ENCODE measurements around the gene NOL4L. TPM values are rescaled to one million over a fixed set of nuclear protein-coding genes. Genes with fewer than 3 reads are reported as not detected.
A peak's percentile ranks its signal among the peaks of the same experiment; 100 is the strongest.

Gene NOL4L
- polyA plus RNA-seq, 1 donor (not counting 4 experiments of a cell fraction or from before 2014, with no cell fraction given): 1.0 TPM

DNA sequence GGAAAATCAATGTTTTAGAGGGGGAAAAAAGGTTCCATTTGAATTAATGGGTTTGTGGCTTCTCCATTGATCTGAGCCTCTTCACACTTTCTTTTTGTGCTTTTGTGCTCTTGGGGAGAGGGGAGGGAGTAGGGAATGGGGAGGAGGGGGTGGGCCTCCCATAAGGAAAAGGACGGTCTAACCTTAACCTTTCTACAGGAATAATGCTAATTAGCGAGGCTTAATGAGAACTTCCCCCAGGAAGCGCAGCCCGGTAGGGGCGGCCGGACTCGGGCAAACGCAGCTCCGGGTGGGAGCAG is 103.0 kb downstream of the NOL4L start:
- Histone ChIP-seq H4K20me1 (ENCODE audit: control insufficient read depth, extremely low read depth, insufficient read depth, low read length) (no peaks in the 10 kb centered on the region), H3K4me1 (ENCODE audit: control insufficient read depth, extremely low read depth, insufficient read depth, low read length) (no peaks in the 10 kb centered on the region), H3K4me3 (ENCODE audit: control insufficient read depth in 2 of 3, extremely low read depth in 1 of 3, insufficient read depth in 2 of 3, low read depth in 1 of 3, low read length in 3 of 3) (peak overlapping the region in 2 of 3 experiments; percentile 34 to 51), H2AFZ (ENCODE audit: control insufficient read depth, low read length) (no peak overlapping the region), H3K79me2 (ENCODE audit: control insufficient read depth, insufficient read depth, low read length) (no peaks in the 10 kb centered on the region), H3K9me1 (ENCODE audit: control insufficient read depth, extremely low read depth, insufficient read depth, low read length) (no peaks in the 10 kb centered on the region), H3K36me3 (ENCODE audit: control insufficient read depth in 2 of 2, extremely low read depth in 1 of 2, insufficient read depth in 2 of 2, low read length in 2 of 2) (no peaks in the 10 kb centered on the region), H3K27me3 (ENCODE audit: control insufficient read depth, extremely low read depth, insufficient read depth, low read length) (peaks cover 36% of the 10 kb centered on the region), H3K27ac (ENCODE audit: control insufficient read depth, insufficient read depth, low read length) (no peak overlapping the region), H3K9ac (ENCODE audit: control insufficient read depth, extremely low read depth, insufficient read depth, low read length) (no peak overlapping the region), H3K4me2 (ENCODE audit: control insufficient read depth, extremely low read depth, insufficient read depth, low read depth, low read length) (no peak overlapping the region), H3K9me3 (ENCODE audit: control insufficient read depth, low read depth, low read length) (no peaks in the 10 kb centered on the region)
- dilution Hi-C loops (cut with MboI; ENCODE audit: extremely low pct_ligation_motif_present, low sequenced_read_pairs): no loop called here
- DNase-seq (ENCODE audit: low read depth, low spot score): no peak
- TF ChIP-seq, protein P1, sequence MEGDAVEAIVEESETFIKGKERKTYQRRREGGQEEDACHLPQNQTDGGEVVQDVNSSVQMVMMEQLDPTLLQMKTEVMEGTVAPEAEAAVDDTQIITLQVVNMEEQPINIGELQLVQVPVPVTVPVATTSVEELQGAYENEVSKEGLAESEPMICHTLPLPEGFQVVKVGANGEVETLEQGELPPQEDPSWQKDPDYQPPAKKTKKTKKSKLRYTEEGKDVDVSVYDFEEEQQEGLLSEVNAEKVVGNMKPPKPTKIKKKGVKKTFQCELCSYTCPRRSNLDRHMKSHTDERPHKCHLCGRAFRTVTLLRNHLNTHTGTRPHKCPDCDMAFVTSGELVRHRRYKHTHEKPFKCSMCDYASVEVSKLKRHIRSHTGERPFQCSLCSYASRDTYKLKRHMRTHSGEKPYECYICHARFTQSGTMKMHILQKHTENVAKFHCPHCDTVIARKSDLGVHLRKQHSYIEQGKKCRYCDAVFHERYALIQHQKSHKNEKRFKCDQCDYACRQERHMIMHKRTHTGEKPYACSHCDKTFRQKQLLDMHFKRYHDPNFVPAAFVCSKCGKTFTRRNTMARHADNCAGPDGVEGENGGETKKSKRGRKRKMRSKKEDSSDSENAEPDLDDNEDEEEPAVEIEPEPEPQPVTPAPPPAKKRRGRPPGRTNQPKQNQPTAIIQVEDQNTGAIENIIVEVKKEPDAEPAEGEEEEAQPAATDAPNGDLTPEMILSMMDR (optimal IDR thresholded peaks at IDR 0.05 in 1 of 3, IDR thresholded peaks at IDR 0.05 in 1 of 3, conservative IDR thresholded peaks at IDR 0.05 in 1 of 3; ENCODE audit: extremely low read depth in 1 of 3, insufficient read depth in 2 of 3, low read length in 3 of 3): no peak
- no peak for TF ChIP-seq EZH2 (IDR thresholded peaks at IDR 0.05; ENCODE audit: low read length)
- no peak for FAIRE-seq

DNA sequence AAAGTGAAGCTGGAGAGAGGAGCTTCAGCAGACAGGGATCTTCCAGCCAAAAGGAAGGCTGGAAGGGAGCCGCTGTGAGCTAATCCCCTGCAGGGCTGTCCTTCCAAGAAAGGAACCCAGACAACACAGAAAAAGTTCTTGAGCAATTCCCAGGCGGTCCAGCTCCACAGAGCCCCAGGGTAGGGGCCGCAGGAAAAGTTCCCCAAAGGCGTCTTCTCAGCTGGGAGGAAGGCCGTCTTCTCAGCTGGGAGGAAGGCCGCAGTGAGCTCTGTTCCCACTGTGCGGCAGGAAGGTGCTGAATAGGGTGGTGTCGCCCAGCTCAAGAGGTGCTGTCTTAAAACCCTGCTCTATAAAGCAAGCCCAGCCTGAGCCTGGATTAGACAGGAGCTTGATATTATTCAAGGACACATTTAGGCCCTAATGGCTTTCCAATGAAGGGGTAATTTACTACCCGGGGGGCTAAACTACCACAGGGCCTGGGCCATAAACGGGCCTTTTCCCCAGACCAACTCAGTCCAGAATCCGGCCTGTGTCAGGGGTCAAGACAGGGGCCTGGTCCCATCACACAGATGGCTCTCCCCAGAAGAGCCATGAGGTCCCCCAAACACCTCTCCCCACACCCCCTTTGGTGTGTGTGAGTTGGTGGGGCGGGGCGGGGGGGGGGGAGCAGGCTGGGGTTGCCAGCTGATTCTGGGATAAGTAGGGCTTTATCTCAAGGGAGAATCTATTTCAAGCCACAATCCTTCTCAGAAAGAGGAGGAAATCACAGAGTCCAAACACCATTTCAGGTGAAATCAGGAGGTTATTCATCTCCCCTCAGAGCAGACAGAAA is 103.6 kb downstream of the NOL4L start:
- Histone ChIP-seq H3K36me3 (ENCODE audit: control insufficient read depth in 2 of 2, extremely low read depth in 1 of 2, insufficient read depth in 2 of 2, low read length in 2 of 2) (no peaks in the 10 kb centered on the region), H4K20me1 (ENCODE audit: control insufficient read depth, extremely low read depth, insufficient read depth, low read length) (no peaks in the 10 kb centered on the region), H2AFZ (ENCODE audit: control insufficient read depth, low read length) (no peak overlapping the region), H3K27ac (ENCODE audit: control insufficient read depth, insufficient read depth, low read length) (no peak overlapping the region), H3K4me3 (ENCODE audit: control insufficient read depth in 2 of 3, extremely low read depth in 1 of 3, insufficient read depth in 2 of 3, low read depth in 1 of 3, low read length in 3 of 3) (no peak overlapping the region), H3K9ac (ENCODE audit: control insufficient read depth, extremely low read depth, insufficient read depth, low read length) (no peak overlapping the region), H3K27me3 (ENCODE audit: control insufficient read depth, extremely low read depth, insufficient read depth, low read length) (peaks cover 34% of the 10 kb centered on the region), H3K9me1 (ENCODE audit: control insufficient read depth, extremely low read depth, insufficient read depth, low read length) (no peaks in the 10 kb centered on the region), H3K79me2 (ENCODE audit: control insufficient read depth, insufficient read depth, low read length) (no peaks in the 10 kb centered on the region), H3K9me3 (ENCODE audit: control insufficient read depth, low read depth, low read length) (no peaks in the 10 kb centered on the region), H3K4me1 (ENCODE audit: control insufficient read depth, extremely low read depth, insufficient read depth, low read length) (no peaks in the 10 kb centered on the region), H3K4me2 (ENCODE audit: control insufficient read depth, extremely low read depth, insufficient read depth, low read depth, low read length) (no peak overlapping the region)
- TF ChIP-seq, protein P1 (optimal IDR thresholded peaks at IDR 0.05 in 1 of 3, IDR thresholded peaks at IDR 0.05 in 1 of 3, conservative IDR thresholded peaks at IDR 0.05 in 1 of 3; ENCODE audit: extremely low read depth in 1 of 3, insufficient read depth in 2 of 3, low read length in 3 of 3): no peak
- no peak for TF ChIP-seq EZH2 (IDR thresholded peaks at IDR 0.05; ENCODE audit: low read length)
- FAIRE-seq (no peak), DNase-seq (ENCODE audit: low read depth, low spot score) (no peak)
- dilution Hi-C loops (cut with MboI; ENCODE audit: extremely low pct_ligation_motif_present, low sequenced_read_pairs): no loop called here

All from keratinocyte (primary cell).